Hepatocyte (in vitro differentiated cells): ENCODE measurements around the gene C10orf67. TPM values are rescaled to one million over a fixed set of nuclear protein-coding genes. Genes with fewer than 3 reads are reported as not detected.

Experiments
- DNase-seq: peaks from one replicate; pipeline ENCODE4 v3.0.0-alpha.2; 2016; ENCODE audit warnings: low spot score
- H2AFZ ChIP-seq: fragments of 200-600 bp; sonication (generic); 2 replicates; pipeline ENCODE4 v1.6.0; 2016; ENCODE audit warnings: antibody characterized with exemption, mild to moderate bottlenecking
- H3K27ac ChIP-seq: fragments of 200-600 bp; sonication (generic); 2 replicates; pipeline ENCODE4 v1.5.1; 2016; ENCODE audit warnings: mild to moderate bottlenecking
- H3K27me3 ChIP-seq: fragments of 200-600 bp; sonication (generic); 2 replicates; pipeline ENCODE4 v1.6.1; 2016
- H3K36me3 ChIP-seq: fragments of 200-600 bp; sonication (generic); replicated peaks from 2 replicates; pipeline ENCODE4 v1.5.1; 2016; ENCODE audit warnings: low read depth; ENCODE audit not compliant: insufficient read depth
- H3K4me1 ChIP-seq: fragments of 200-600 bp; sonication (generic); 2 replicates; pipeline ENCODE4 v1.5.1; 2016; ENCODE audit warnings: mild to moderate bottlenecking, moderate library complexity; ENCODE audit not compliant: insufficient read depth
- H3K4me2 ChIP-seq: fragments of 200-600 bp; sonication (generic); 2 replicates; pipeline ENCODE4 v1.6.0; 2016
- H3K4me3 ChIP-seq: fragments of 200-600 bp; sonication (generic); 2 replicates; pipeline ENCODE4 v1.5.1; 2016; ENCODE audit warnings: mild to moderate bottlenecking
- H3K79me2 ChIP-seq: fragments of 200-600 bp; sonication (generic); 2 replicates; pipeline ENCODE4 v1.6.0; 2017; ENCODE audit warnings: mild to moderate bottlenecking
- H3K9me2 ChIP-seq: fragments of 200-600 bp; sonication (generic); replicated peaks from 2 replicates; pipeline ENCODE4 v1.6.0; 2017; ENCODE audit warnings: mild to moderate bottlenecking; ENCODE audit not compliant: insufficient read depth
- H3K9me3 ChIP-seq: fragments of 200-600 bp; sonication (generic); 2 replicates; pipeline ENCODE4 v1.5.1; 2016; ENCODE audit warnings: low read depth, mild to moderate bottlenecking
- H4K20me1 ChIP-seq: fragments of 200-600 bp; sonication (generic); 2 replicates; pipeline ENCODE4 v1.6.0; 2016; ENCODE audit warnings: mild to moderate bottlenecking; ENCODE audit not compliant: insufficient read depth, poor library complexity, severe bottlenecking
- EZH2 ChIP-seq: fragments of 200-600 bp; sonication (generic); IDR thresholded peaks from 2 replicates; pipeline ENCODE4 v1.6.1; 2016; ENCODE audit warnings: antibody characterized with exemption, mild to moderate bottlenecking, borderline replicate concordance
- EZH2phosphoT487 ChIP-seq: fragments of 200-600 bp; sonication (generic); IDR thresholded peaks from one replicate; pipeline ENCODE4 v1.6.1; 2018; ENCODE audit warnings: antibody characterized with exemption, mild to moderate bottlenecking, low read depth, moderate library complexity; ENCODE audit not compliant: unreplicated experiment, severe bottlenecking
- WGBS: methylation state at CpG from one replicate; pipeline ENCODE4 v1.1.6; 2016; ENCODE audit warnings: low lambda C conversion rate; ENCODE audit errors: missing lambda C conversion rate; 5-methylcytosine and 5-hydroxymethylcytosine counted together
- polyA plus RNA-seq: library from polyadenylated mRNA; unstranded; fragments of >200 nt; fragmentation: Nextera tagmentation; extraction: Ambion mirVana; gene quantifications from 2 replicates; pipeline ENCODE4 v1.2.1, GENCODE V29; 2016
- total RNA-seq: library from RNA; depleted of rRNA; stranded (reverse); fragments of >200 nt; gene quantifications from 2 replicates; pipeline ENCODE4 v1.2.3, GENCODE V29; 2014
- TF ChIP-seq, protein P1 (sequence below): fragments of 200-600 bp; sonication (generic); IDR thresholded peaks from 2 replicates; pipeline ENCODE4 v1.5.1; 2016; ENCODE audit warnings: antibody characterized with exemption, mild to moderate bottlenecking; ENCODE audit not compliant: poor library complexity

The C10orf67 gene
- total and polyA plus RNA-seq, 2 experiments from 2014 or later, result 0.10 TPM; not detected in 1

- no peak for DNase-seq
- Histone ChIP-seq H3K36me3 (no peaks in the 10 kb centered on the region), H3K27ac (no peak overlapping the region), H3K4me3 (no peak overlapping the region), H3K27me3 (peaks cover 26% of the 10 kb centered on the region), H2AFZ (no peak overlapping the region), H4K20me1 (no peaks in the 10 kb centered on the region), H3K4me1 (no peaks in the 10 kb centered on the region), H3K9me3 (no peaks in the 10 kb centered on the region), H3K4me2 (no peak overlapping the region), H3K79me2 (no peaks in the 10 kb centered on the region), H3K9me2 (no peaks in the 10 kb centered on the region)
- 55% methylated on average over 5 of the region's 5 CpGs for WGBS
- TF ChIP-seq EZH2phosphoT487 (no peak), EZH2 (no peak)
- TF ChIP-seq, protein P1, sequence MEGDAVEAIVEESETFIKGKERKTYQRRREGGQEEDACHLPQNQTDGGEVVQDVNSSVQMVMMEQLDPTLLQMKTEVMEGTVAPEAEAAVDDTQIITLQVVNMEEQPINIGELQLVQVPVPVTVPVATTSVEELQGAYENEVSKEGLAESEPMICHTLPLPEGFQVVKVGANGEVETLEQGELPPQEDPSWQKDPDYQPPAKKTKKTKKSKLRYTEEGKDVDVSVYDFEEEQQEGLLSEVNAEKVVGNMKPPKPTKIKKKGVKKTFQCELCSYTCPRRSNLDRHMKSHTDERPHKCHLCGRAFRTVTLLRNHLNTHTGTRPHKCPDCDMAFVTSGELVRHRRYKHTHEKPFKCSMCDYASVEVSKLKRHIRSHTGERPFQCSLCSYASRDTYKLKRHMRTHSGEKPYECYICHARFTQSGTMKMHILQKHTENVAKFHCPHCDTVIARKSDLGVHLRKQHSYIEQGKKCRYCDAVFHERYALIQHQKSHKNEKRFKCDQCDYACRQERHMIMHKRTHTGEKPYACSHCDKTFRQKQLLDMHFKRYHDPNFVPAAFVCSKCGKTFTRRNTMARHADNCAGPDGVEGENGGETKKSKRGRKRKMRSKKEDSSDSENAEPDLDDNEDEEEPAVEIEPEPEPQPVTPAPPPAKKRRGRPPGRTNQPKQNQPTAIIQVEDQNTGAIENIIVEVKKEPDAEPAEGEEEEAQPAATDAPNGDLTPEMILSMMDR, result peak; percentile 58
Observed at GRCh38 chr10:23294638-23295247, 49.9 kb downstream of the C10orf67 start.

GRCh38 chr10:23293973-23294590 is 50.5 kb downstream of the C10orf67 start:
- no peaks in the 10 kb centered on the region for H3K36me3 ChIP-seq
- H3K27me3 ChIP-seq, result peaks cover 30% of the 10 kb centered on the region
- H4K20me1 ChIP-seq, result no peaks in the 10 kb centered on the region
- H3K9me3 ChIP-seq, result no peaks in the 10 kb centered on the region
- no peaks in the 10 kb centered on the region for H3K79me2 ChIP-seq
- no peak overlapping the region for H2AFZ ChIP-seq
- H3K4me1 ChIP-seq, result no peaks in the 10 kb centered on the region
- no peak overlapping the region for H3K27ac ChIP-seq
- DNase-seq, result no peak
- H3K9me2 ChIP-seq, result no peaks in the 10 kb centered on the region
- H3K4me3 ChIP-seq, result no peak overlapping the region
- 63% methylated on average over 4 of the region's 4 CpGs for WGBS
- no peak for TF ChIP-seq EZH2phosphoT487
- H3K4me2 ChIP-seq, result no peak overlapping the region

- H3K27me3 ChIP-seq, result peaks cover 30% of the 10 kb centered on the region
- no peak overlapping the region for H3K27ac ChIP-seq
- H3K9me3 ChIP-seq, result no peaks in the 10 kb centered on the region
- no peaks in the 10 kb centered on the region for H4K20me1 ChIP-seq
- DNase-seq, result peak; percentile 59
- no peak overlapping the region for H3K4me3 ChIP-seq
- H3K9me2 ChIP-seq, result no peaks in the 10 kb centered on the region
- H3K4me2 ChIP-seq, result no peak overlapping the region
- WGBS, result 11% methylated on average over 7 of the region's 7 CpGs
- H3K4me1 ChIP-seq, result no peaks in the 10 kb centered on the region
- no peaks in the 10 kb centered on the region for H3K36me3 ChIP-seq
- no peak overlapping the region for H2AFZ ChIP-seq
- TF ChIP-seq, protein P1, result peak; percentile 55
- no peak for TF ChIP-seq EZH2
- no peaks in the 10 kb centered on the region for H3K79me2 ChIP-seq
Observed at GRCh38 chr10:23293145-23293724, 51.4 kb downstream of the C10orf67 start.
